HG03139 (cell line): ENCODE data around the gene APOB.

Experiments
- ATAC-seq: cut with Tn5 transposase; IDR thresholded peaks from one replicate; pipeline ENCODE4 v1.9.1; 2021; ENCODE audit not compliant: unreplicated experiment

The APOB gene

GRCh38 chr2:21020031-21020667, 23.7 kb downstream of the APOB start:
- no peak for ATAC-seq

GRCh38 chr2:21019678-21020021, 24.2 kb downstream of the APOB start:
- no peak for ATAC-seq

GRCh38 chr2:21019000-21019677, 24.7 kb downstream of the APOB start:
- ATAC-seq = no peak

GRCh38 chr2:21018290-21018689, 25.6 kb downstream of the APOB start:
- no peak for ATAC-seq

DNA sequence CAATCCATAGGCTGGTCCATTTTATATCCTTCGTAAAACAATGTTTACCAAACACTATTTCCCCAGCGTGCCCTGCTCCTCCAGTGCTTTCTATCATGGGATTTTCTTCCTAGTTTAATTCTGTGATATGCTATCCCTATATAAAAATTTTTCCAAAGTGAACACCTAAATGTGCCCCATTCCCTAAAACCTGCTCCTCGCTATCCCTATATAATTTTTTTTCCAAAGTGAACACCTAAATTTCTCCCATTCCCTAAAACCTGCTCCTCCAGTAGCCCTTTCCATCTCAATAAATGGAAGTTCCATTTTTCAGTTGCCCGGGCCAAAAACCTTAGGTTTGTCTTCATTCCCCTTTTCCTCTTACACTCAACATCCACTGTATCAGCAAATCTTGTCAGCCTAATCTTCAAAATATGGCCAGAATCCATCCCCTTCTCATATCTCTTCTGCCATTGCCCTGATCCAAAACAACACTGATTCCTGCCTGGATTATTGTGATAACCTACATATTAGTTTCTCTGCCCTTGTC, 26.1 kb downstream of the APOB start:
- ATAC-seq = no peak

- no peak for ATAC-seq
Observed at GRCh38 chr2:21015281-21015645, 28.6 kb downstream of the APOB start.

GRCh38 chr2:21014364-21015280, 29.3 kb downstream of the APOB start:
- ATAC-seq = no peak

GRCh38 chr2:21013043-21013816, 30.6 kb downstream of the APOB start:
- no peak for ATAC-seq

GRCh38 chr2:21012557-21012937, 31.3 kb downstream of the APOB start:
- ATAC-seq = no peak

- ATAC-seq = no peak
Observed at GRCh38 chr2:21011876-21012556, 31.9 kb downstream of the APOB start.

DNA sequence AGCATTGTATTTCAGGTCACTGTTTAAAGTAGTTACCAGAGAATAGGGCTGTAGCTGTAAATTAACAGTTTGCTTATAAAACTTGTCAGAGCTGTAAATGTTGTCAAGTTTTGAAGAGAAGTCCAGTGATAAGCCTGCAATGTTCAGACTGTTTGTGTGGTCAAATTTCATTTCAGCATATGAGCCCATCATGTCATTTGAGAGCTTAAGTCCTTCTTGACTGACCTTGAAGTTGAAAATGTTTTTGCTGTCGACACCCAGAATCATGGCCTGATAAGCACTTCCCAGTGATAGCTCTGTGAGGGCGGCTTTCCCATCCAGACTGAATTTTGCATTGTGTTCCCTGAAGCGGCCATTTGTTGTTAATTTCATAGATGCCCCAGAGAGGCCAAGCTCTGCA, 32.4 kb downstream of the APOB start:
- ATAC-seq = no peak

DNA sequence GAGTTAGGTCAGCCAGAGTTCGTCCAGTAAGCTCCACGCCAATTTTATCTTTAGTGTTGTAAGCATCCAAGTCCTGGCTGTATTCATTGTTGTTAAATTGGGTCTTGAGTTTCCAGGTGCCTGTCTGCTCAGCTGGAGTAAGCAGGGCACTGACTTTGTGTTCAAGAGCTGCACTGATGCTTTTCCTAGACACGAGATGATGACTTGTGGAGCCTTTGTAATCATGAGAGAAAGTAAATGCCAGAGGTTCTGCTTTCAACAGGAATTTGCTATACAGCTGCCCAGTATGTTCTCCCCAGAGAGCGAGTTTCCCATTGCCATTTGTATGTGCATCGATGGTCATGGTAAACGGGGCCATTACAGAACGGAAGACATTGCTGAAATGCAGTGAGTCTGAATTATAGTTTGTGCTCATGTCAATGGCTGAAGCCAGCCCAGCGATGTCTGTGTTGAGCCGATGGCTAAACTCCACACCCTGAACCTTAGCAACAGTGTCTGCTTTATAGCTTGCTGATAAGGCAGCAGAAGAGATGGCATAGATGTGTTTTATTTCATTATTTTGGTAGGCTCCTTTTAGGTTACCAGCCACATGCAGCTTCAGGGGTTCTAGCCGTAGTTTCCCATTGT, 32.9 kb downstream of the APOB start:
- no peak for ATAC-seq

GRCh38 chr2:21009662-21010225, 34.1 kb downstream of the APOB start:
- no peak for ATAC-seq

GRCh38 chr2:21008790-21009661, 34.8 kb downstream of the APOB start:
- ATAC-seq = no peak

- ATAC-seq = no peak
Observed at GRCh38 chr2:21008014-21008789, 35.7 kb downstream of the APOB start.

GRCh38 chr2:21007129-21008013, 36.5 kb downstream of the APOB start:
- ATAC-seq = no peak
